ENCODE results near the gene TLR6. TPM values are rescaled to one million over a fixed set of nuclear protein-coding genes. Genes with fewer than 3 reads are reported as not detected.
"Not testable (repeated sequence)": the region's sequence is repeated elsewhere in the genome, so short reads cannot be mapped to it uniquely, and the experiment has no call there.

The TLR6 gene
- total RNA-seq, 1 donor from 2014 or later = 1.5 TPM

DNA sequence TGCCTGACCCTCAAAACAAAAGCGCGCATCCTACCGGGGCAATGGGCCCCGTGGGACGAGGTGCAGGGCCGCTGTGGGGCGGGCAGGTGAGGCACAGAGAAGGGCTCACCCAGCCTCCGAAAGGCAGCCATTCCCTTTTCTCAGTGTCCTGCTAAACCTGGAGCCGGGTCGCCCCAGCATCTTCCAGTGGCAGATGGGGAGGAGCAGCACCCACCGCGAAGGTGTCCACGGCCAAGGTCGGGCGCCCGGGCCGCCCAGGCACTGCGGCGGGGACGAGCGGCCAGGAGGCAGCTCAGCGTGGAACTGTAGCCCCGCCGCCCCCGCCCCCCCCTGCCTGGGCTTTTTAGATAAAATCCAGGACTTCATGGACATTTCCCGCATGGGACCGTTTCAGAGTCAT, 32.9 kb downstream of the TLR6 start:
- DNase-seq (ENCODE audit: low spot score) (no peak), ATAC-seq (no peak)

- no peak for DNase-seq (ENCODE audit: low spot score)
- no peak for ATAC-seq
Observed at GRCh38 chr4:38822748-38823303, 33.8 kb downstream of the TLR6 start.

- ATAC-seq (no peak), DNase-seq (ENCODE audit: low spot score) (no peak)
Observed at GRCh38 chr4:38821739-38822138, 34.9 kb downstream of the TLR6 start.

- DNase-seq (ENCODE audit: low spot score) (no peak), ATAC-seq (no peak)
Observed at GRCh38 chr4:38820329-38821061, 36.1 kb downstream of the TLR6 start.

DNA sequence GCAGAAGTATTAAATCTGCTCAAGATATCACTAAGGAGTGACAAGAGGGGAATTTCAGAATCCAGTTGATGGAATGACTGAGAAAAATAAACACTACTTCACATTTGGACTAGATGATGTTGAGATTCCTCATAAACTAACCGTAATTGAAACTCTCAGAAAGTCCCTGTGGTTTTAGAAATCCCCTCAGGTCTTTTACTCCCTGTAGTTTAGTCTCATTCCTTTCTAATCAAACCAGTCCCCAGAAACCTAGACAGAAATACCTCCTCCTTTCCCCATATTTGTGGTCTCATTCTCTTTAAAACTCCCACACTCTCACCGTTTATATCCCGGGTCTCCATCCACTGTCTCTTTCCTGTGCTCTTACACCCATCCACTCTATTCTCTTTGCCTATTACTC, 37.0 kb downstream of the TLR6 start:
- ATAC-seq (no peak), DNase-seq (ENCODE audit: low spot score) (no peak)

DNA sequence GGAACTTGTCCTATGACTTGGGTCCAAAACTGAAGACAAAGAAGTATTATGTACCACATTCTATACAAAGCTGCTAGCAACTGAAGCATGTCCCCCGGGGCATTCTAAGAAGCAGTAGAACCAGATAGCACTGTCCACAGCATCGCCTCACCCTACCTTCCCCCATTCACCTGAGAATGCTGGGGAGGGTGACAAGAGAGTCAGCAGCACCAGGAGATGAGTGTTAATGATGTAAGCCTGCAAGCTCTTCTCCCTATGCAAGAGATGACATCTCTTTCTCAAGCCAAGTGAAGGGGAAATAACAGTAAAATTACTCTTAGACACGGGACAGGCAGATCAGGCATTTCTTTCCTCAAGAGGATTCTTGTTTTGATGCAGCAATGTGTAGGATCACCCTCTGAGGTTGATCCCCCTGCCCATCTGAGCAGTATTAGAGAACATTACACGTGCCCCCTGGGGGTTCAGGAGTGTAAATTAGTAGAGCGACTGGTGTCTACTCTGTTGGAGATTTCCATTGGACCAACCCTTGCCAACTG, 38.1 kb downstream of the TLR6 start:
- no peak for DNase-seq (ENCODE audit: low spot score)
- no peak for ATAC-seq

DNA sequence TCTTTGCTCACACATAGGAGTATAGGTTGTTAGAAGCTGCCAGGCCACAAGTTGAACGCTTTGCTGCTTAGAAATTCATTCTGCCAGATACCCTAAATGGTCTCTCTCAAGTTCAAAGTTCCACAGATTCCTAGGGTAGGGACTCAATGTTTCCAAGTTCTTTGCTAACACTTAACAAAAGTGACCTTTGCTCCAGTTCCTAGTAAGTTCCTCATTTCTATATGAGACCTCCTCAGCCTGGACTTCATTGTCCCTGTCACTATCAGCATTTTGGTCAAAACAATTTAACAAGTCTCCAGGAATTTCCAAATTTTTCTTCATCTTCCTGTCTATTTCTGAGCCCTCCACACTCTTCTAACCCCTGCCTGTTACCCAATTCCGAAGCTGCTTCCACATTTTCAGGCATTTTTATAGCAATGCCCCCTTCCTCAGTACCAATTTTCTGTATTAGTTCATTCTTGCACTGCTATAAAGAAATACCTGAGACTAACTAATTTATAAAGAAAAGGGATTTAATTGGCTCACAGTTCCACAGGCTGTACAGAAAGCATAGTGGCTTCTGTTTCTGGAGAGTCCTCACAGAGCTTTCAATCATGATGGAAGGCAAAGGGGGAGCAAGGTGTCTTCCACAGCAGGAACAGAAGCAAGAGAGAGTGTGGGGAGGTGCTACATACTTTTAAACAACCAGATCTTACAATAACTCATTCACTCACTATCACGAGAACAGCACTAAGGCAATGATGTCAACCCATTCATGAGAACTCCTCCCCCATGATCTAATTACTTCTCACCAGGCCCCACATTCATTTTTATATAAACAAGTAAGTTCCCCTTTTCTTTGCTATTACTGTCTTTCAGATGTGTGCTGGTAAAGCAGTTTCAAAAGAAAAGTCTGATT, 40.5 kb downstream of the TLR6 start:
- DNase-seq (ENCODE audit: low spot score) (no peak), ATAC-seq (peak; percentile 49)

DNA sequence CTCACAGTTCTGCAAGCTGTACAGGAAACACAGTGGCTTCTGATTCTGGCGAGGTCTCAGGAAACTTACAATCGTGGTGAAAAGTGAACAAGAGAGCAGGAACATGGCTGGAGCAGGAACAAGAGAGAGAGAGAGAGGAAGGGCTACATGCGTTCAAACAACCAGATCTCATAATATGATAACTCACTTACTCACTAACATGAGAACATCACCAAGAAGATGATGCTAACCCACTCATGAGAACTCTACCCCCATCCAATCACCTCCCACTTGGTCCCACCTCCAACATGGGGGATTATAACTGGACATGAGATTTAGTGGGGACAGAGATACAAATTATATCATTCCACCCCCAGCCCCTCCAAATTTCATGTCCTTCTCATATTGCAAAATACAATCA, 42.2 kb downstream of the TLR6 start:
- no peak for DNase-seq (ENCODE audit: low spot score)
- no peak for ATAC-seq

DNA sequence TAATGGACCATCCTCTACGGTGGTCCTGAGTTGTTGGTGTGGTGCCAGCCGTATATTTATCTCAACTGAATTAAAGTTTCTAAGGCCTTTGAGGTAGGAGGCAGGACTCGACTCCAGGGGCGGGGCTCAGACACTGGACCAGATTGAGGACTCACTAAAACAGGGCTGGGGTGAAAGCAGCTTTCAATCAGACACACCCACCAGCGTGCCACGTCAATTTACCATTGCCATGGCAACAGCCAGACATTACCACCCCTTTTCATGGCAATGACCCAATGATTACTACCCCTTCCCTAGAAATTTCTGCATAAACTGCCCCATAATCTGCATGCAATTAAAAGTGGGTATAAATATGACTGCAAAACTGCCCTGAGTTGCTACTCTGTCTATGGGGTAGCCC, 45.3 kb downstream of the TLR6 start:
- no peak for ATAC-seq
- DNase-seq (ENCODE audit: low spot score) = no peak

- not testable (repeated sequence) for DNase-seq (ENCODE audit: low spot score); ATAC-seq
Observed at GRCh38 chr4:38807462-38807861, 49.2 kb downstream of the TLR6 start.

- DNase-seq (ENCODE audit: low spot score); ATAC-seq: not testable (repeated sequence)
Observed at GRCh38 chr4:38806251-38806650, 50.4 kb downstream of the TLR6 start.

DNA sequence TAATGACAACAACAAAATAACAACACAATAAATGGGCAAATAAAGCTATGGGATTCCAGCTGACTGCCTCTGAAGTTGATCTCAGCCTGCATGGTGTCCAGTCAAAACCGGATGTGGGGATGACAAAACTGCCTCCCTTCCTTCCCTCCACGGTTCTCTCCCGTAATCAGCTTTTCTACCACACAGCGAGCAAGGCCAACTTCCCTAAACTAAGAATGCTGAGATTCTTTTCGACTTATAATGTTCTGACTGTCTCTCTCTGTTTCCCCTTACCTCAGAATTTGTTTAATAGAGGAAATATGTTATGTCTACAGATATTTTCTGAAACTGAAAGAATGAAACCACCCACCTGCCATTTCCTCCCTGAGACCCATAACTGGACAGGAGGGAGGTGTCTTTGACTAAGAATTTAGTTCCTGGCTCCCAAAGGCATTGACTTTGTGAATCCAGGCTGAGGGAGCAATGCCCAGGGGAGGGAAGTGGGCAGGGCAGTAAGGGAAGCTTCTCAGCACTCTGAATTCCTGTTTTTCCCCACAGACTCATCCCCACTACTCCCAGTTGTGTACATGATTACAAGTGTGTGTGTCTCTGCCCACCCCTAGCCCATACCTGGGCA, 51.0 kb downstream of the TLR6 start:
- ATAC-seq (peak; percentile 33), DNase-seq (ENCODE audit: low spot score) (no peak)

DNA sequence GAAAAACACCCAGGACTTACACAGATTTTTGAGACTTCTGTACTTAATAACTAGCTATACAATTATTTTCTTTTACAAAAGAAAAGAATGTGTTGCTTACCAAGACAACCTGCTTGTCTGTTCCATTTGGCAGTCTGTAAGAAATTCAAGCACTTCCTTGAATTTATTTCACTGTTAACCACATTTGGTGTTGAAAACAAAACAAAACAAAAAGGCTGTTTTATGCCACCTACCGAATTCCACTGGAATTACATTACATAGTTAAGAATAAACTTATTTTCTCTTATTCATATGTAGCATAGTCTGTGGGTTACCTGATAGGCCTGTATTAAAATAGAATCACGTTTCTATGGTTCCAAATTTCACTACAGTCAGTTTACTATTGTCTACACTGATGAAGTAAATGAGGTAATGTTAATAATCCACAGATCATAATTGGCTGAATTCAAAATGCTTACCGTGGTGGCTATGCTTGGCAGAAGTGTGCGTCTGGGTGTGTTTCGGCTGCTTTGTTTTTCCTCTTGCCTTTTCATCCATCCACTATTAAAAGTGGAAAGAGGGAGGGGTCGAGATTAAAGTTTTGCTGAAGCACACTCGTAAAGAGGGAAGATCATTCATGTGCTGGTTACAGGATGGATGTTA, 51.8 kb downstream of the TLR6 start, which contains the start of gene TLR1:
Gene TLR1, minus strand, starts transcription at position 138 of the 642 bp plus-strand sequence. CDS start 5,960 bp downstream, outside the sequence.
- DNase-seq (ENCODE audit: low spot score) (no peak), ATAC-seq (peak; percentile 84)

- ATAC-seq (peak; percentile 71), DNase-seq (ENCODE audit: low spot score) (no peak)
Observed at GRCh38 chr4:38803833-38804653, 52.6 kb downstream of the TLR6 start.

GRCh38 chr4:38802561-38803355, 53.9 kb downstream of the TLR6 start:
- no peak for DNase-seq (ENCODE audit: low spot score)
- ATAC-seq = no peak

GRCh38 chr4:38800961-38801450, 55.6 kb downstream of the TLR6 start:
- DNase-seq (ENCODE audit: low spot score) (no peak), ATAC-seq (no peak)

- DNase-seq (ENCODE audit: low spot score) (no peak), ATAC-seq (no peak)
Observed at GRCh38 chr4:38800366-38800765, 56.3 kb downstream of the TLR6 start.

- no peak for DNase-seq (ENCODE audit: low spot score)
Observed at GRCh38 chr4:38795087-38795486, 61.5 kb downstream of the TLR6 start.

GRCh38 chr4:38794051-38794450, 62.6 kb downstream of the TLR6 start:
- ATAC-seq (no peak), DNase-seq (ENCODE audit: low spot score) (no peak)

More at GRCh38 chr4:38795087-38795486, 61.5 kb downstream of the TLR6 start:
- ATAC-seq = no peak

Data from left lobe of liver (tissue), 2 donors.